Tibial nerve (tissue), 4 donors: ENCODE results near the gene LHFPL3.

Source experiments
- EP300 ChIP-seq, 2 donors: sonication (generic); formaldehyde crosslinking; IDR thresholded peaks; one replicate each; pipeline ENCODE4 v1.6.1; 2017; ENCODE audit warnings: antibody characterized with exemption in 2 of 2, mild to moderate bottlenecking in 1 of 2
- POLR2A ChIP-seq, 2 donors: fragments of 450-650 bp; IDR thresholded peaks; one replicate each; pipeline ENCODE4 v1.6.1; 2017; ENCODE audit warnings: antibody characterized with exemption in 2 of 2, mild to moderate bottlenecking in 2 of 2, moderate library complexity in 2 of 2
- TF ChIP-seq, protein P1 (sequence below), 5 experiments: fragments of 200-600 bp in 3 of 5; fragments of 450-650 bp in 2 of 5; sonication (generic) in 3 of 5; IDR thresholded peaks; one replicate each; pipeline ENCODE4 v1.5.1; 2016 to 2019; ENCODE audit warnings: antibody characterized with exemption in 5 of 5, mild to moderate bottlenecking in 3 of 5, moderate library complexity in 2 of 5

DNA sequence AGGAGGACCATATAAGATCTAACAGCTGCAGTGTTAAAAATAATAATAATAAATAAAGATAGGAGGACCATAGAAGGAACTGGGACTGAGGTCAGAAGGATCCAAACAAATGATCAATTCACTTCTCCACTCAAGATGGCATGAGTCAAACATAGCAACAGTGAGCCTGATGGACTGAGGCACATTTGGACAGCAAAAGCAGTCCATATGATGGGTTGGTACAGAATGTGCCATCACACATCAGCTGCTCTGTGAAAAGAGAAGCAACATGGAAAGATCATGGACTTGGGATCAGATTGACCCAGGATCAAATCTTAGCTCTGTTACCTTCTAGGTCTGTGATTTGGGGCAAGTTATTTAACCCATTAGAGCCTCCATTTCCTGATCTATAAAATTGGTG lies 496.7 kb downstream of the LHFPL3 start:
- TF ChIP-seq, protein P1, sequence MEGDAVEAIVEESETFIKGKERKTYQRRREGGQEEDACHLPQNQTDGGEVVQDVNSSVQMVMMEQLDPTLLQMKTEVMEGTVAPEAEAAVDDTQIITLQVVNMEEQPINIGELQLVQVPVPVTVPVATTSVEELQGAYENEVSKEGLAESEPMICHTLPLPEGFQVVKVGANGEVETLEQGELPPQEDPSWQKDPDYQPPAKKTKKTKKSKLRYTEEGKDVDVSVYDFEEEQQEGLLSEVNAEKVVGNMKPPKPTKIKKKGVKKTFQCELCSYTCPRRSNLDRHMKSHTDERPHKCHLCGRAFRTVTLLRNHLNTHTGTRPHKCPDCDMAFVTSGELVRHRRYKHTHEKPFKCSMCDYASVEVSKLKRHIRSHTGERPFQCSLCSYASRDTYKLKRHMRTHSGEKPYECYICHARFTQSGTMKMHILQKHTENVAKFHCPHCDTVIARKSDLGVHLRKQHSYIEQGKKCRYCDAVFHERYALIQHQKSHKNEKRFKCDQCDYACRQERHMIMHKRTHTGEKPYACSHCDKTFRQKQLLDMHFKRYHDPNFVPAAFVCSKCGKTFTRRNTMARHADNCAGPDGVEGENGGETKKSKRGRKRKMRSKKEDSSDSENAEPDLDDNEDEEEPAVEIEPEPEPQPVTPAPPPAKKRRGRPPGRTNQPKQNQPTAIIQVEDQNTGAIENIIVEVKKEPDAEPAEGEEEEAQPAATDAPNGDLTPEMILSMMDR (IDR thresholded peaks at IDR 0.05): no peak
- TF ChIP-seq POLR2A (IDR thresholded peaks at IDR 0.05): no peak
- no peak for TF ChIP-seq EP300 (IDR thresholded peaks at IDR 0.05)
